Measurements from ENCODE around the gene PANX2. TPM values are rescaled to one million over a fixed set of nuclear protein-coding genes. Genes with fewer than 3 reads are reported as not detected.

The PANX2 gene
- total RNA-seq, 1 experiment from 2014 or later = 2.6 TPM

DNA sequence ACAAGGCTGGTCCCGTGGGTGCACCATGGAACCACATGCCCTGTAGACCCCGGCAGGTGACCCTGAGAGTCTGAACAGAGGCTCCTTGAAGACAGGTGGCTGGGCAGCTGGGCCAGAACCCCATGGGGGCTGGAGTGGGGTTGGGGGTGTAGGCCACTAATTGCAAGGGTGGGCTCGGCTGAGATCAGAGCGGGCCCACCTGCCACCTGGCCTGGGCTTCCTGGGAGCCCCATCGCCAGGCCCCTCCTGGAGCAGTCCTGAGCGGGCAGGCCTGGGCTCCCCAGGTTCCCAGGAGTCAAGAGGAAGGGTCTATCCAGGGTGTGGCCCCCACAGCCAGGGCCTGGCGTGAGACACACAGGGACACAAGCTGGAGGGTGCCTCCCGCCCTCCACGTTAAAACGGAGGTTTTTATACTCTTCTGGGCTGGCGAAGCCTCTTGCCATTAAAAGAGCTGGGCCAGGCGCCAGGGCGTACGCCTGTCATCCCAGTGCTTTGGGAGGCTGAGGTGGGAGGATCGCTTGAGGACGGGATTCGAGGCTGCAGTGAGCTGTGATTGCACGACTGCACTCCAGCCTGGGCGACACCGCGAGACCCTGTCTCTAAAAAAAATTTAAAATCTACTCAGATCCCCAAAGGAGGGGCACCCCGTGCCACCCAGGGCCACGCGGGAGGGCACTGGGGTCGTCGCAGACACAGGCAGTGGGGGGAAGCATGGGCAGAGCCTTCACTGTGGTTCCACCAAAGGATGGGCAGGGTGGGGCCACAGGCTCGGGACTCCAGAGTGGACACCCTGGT lies 10.4 kb downstream of the PANX2 start:
- Histone ChIP-seq H3K27me3 (replicated peaks; ENCODE audit: control insufficient read depth, insufficient read depth, low read length) (no peaks in the 10 kb centered on the region), H3K4me3 (ENCODE audit: low read depth, low read length) (no peak overlapping the region), H3K9me3 (no peaks in the 10 kb centered on the region), H3K36me3 (ENCODE audit: control insufficient read depth, insufficient read depth, low read length) (no peaks in the 10 kb centered on the region), H3K4me1 (peaks cover 11% of the 10 kb centered on the region; the same call in 1 of the 2 replicates)
- BruUV-seq (replicated peaks) = no TSS peak
- intact Hi-C loops (cut with micrococcal nuclease; ENCODE audit: unreplicated experiment) = no loop called here
- H3K27me3 Mint-ChIP-seq (ENCODE audit: insufficient read depth, unreplicated experiment) = no peaks in the 10 kb centered on the region
- H3K4me1 Mint-ChIP-seq (ENCODE audit: low read depth, unreplicated experiment) = peaks cover 7% of the 10 kb centered on the region
- no peak overlapping the region for H3K27ac Mint-ChIP-seq (ENCODE audit: unreplicated experiment)
- no peak for TF ChIP-seq CTCF (IDR thresholded peaks at IDR 0.05; ENCODE audit: insufficient read depth in 1 of 2, low read depth in 1 of 2, low read length in 1 of 2, severe bottlenecking in 1 of 2, unreplicated experiment in 1 of 2)
- POLR2A ChIA-PET = no interaction called here
- CTCF ChIA-PET = no interaction called here
- no peak overlapping the region for H3K4me3 Mint-ChIP-seq (ENCODE audit: unreplicated experiment)
- no peaks in the 10 kb centered on the region for H3K36me3 Mint-ChIP-seq (ENCODE audit: insufficient read depth, unreplicated experiment)
- H3K9me3 Mint-ChIP-seq (ENCODE audit: unreplicated experiment) = no peaks in the 10 kb centered on the region
- DNase-seq = no peak

- Mint-ChIP-seq H3K27me3 (ENCODE audit: insufficient read depth, unreplicated experiment) (no peaks in the 10 kb centered on the region), H3K36me3 (ENCODE audit: insufficient read depth, unreplicated experiment) (peaks cover 6% of the 10 kb centered on the region), H3K4me3 (ENCODE audit: unreplicated experiment) (no peak overlapping the region), H3K27ac (ENCODE audit: unreplicated experiment) (no peak overlapping the region), H3K4me1 (ENCODE audit: low read depth, unreplicated experiment) (peaks cover 7% of the 10 kb centered on the region), H3K9me3 (ENCODE audit: unreplicated experiment) (no peaks in the 10 kb centered on the region)
- no TSS peak for BruUV-seq (replicated peaks)
- intact Hi-C loops (cut with micrococcal nuclease; ENCODE audit: unreplicated experiment) = no loop called here
- no peaks in the 10 kb centered on the region for H3K36me3 ChIP-seq (ENCODE audit: control insufficient read depth, insufficient read depth, low read length)
- DNase-seq = no peak
- H3K27me3 ChIP-seq (replicated peaks; ENCODE audit: control insufficient read depth, insufficient read depth, low read length) = no peaks in the 10 kb centered on the region
- no peak for TF ChIP-seq CTCF (IDR thresholded peaks at IDR 0.05; ENCODE audit: insufficient read depth in 1 of 2, low read depth in 1 of 2, low read length in 1 of 2, severe bottlenecking in 1 of 2, unreplicated experiment in 1 of 2)
- H3K9me3 ChIP-seq = no peaks in the 10 kb centered on the region
- POLR2A ChIA-PET = no interaction called here
- CTCF ChIA-PET = no interaction called here
- no peak overlapping the region for H3K4me3 ChIP-seq (ENCODE audit: low read depth, low read length)
- peaks cover 18% of the 10 kb centered on the region; the same call in 1 of the 2 replicates for H3K4me1 ChIP-seq
Observed at GRCh38 chr22:50182176-50183081, 11.9 kb downstream of the PANX2 start.

GRCh38 chr22:50183141-50183971 lies 12.8 kb downstream of the PANX2 start:
- H3K27ac Mint-ChIP-seq (ENCODE audit: unreplicated experiment) = no peak overlapping the region
- ChIA-PET POLR2A (no interaction called here), CTCF (no interaction called here)
- no peaks in the 10 kb centered on the region for H3K27me3 ChIP-seq (replicated peaks; ENCODE audit: control insufficient read depth, insufficient read depth, low read length)
- peaks cover 6% of the 10 kb centered on the region for H3K36me3 Mint-ChIP-seq (ENCODE audit: insufficient read depth, unreplicated experiment)
- no peak overlapping the region for H3K4me3 Mint-ChIP-seq (ENCODE audit: unreplicated experiment)
- no peak for DNase-seq
- no TSS peak for BruUV-seq (replicated peaks)
- peaks cover 7% of the 10 kb centered on the region for H3K4me1 Mint-ChIP-seq (ENCODE audit: low read depth, unreplicated experiment)
- intact Hi-C loops (cut with micrococcal nuclease; ENCODE audit: unreplicated experiment) = no loop called here
- H3K4me1 ChIP-seq = peaks cover 18% of the 10 kb centered on the region; the same call in 1 of the 2 replicates
- H3K36me3 ChIP-seq (ENCODE audit: control insufficient read depth, insufficient read depth, low read length) = no peaks in the 10 kb centered on the region
- no peaks in the 10 kb centered on the region for H3K9me3 ChIP-seq
- H3K4me3 ChIP-seq (ENCODE audit: low read depth, low read length) = no peak overlapping the region
- no peaks in the 10 kb centered on the region for H3K9me3 Mint-ChIP-seq (ENCODE audit: unreplicated experiment)
- no peaks in the 10 kb centered on the region for H3K27me3 Mint-ChIP-seq (ENCODE audit: insufficient read depth, unreplicated experiment)
- TF ChIP-seq CTCF (IDR thresholded peaks at IDR 0.05; ENCODE audit: insufficient read depth in 1 of 2, low read depth in 1 of 2, low read length in 1 of 2, severe bottlenecking in 1 of 2, unreplicated experiment in 1 of 2) = no peak

Data from Caco-2 (cell line).